HG02678 (cell line): ENCODE results near the gene SESN3.

Experiments used
- ATAC-seq: cut with Tn5 transposase; IDR thresholded peaks from one replicate; pipeline ENCODE4 v1.9.1; 2021; ENCODE audit warnings: mild to moderate bottlenecking, moderate library complexity; ENCODE audit not compliant: unreplicated experiment

The SESN3 gene

DNA sequence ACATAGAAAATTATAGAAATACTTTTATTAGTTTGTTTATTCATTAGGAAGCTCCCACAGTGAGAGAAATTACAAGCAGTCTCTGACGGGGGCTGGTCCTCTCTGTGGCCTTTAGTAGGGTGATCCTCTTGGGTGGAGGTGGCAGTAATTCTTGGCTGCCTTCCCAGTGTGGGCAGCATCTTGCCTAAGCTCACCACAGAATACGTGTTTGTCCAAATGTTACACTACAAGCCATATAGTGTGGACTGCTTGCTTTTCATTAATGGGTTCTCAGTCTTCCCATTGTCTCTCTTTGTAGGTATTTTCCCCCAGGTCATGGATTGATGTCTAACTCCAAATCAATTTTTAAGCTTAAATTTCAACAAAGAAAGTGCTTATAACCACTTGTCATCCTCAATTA is 98.0 kb downstream of the SESN3 start:
- ATAC-seq: no peak

DNA sequence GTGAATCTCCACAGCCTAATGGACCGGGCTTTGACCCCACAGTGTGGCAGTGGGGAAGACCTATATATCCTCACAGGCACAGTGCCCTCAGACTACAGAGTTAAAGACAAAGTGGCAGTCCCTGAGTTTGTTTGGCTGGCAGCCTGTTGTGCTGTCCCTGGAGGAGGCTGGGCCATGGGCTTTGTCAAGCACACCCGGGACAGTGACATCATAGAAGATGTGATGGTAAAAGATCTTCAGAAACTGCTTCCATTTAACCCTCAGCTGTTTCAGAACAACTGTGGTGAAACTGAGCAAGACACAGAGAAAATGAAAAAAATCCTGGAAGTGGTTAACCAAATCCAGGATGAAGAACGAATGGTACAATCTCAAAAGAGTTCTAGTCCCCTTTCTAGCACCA is 102.4 kb downstream of the SESN3 start:
- ATAC-seq: no peak

DNA sequence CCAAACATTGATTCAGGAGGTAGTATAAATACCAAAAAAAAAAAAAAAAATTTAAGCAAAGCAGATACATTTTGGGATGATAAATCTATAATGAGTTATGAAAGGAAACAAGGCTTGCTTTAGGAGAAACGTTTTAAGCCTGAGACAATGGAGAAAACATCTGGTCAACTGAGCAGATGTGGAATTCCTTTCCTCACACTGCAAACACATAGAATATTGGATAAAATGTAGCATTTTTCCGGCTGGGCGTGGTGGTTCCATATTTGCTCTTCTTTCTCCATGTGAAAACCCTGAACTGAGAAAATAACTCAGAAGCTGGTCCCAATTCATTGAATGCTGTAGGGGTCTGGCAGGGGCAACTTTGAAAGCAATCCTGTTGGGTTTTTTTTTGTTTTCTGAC is 107.4 kb downstream of the SESN3 start:
- ATAC-seq: no peak

DNA sequence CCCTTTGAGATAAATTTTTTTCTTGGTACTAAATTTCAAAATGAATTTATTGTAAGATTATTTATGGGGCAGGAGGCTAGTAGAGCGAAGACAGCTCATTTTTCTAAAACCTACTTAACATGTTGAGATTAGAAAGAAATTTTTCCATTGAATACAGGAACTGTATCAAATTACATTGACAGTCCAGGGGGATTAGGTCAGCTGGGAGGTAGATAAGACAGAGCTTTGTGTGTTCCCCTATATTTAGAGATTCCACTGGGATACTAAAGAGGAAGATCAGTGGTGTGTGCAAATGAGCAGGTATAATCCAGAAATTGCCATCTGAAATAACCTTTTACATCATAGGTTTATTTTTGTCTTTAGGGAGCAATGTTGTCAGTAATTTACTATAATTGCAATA is 109.3 kb downstream of the SESN3 start:
- ATAC-seq: no peak

DNA sequence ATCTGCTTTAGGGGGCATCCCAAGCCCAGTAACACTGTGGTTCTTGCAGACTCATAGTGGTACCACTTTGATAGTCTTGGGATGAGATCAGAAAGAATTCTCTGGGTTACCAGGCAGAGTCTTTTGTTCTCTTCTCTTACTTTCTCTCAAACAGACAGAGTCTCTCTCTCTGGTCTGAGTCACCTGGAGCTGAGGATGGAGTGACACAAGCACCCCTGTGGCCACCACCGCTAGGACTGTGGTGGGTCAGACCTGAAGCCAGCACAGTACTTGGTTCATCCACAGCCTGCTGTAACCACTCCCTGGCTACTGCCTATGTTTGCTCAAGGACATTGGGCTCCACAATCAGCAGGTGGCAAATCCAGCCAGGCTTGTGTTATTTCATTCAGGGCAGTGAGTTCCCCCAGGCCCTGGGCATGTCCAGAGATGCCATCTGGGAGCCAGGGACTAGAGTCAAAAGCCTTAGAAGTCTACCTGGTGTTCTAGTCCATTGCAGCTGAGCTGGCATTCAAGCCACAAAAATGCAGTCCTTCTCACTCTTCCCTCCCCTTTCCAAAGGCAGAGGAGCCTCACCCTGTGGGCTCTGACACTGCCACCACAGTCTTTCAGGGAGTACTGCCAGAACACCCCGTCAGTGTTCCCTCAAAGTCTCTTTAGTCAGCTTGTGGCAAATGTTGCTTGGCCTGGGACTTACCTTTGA is 111.5 kb downstream of the SESN3 start:
- no peak for ATAC-seq

DNA sequence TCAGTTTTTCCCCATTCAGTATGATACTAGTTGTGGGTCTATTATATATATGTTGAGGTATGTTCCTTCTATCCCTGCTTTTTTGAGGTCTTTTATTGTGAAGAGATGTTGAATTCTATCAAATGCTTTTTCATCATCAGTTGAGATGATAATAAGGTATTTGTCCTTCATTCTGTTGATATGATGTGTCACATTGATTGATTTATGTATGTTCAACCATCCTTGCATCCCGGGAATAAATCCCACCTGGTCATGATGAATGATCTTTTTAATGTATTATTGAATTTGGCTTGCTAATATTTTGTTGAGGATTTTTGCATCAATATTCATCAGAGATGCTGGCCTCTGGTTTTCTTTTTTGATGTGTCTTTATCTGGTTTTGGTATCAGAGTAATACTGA is 115.4 kb downstream of the SESN3 start:
- ATAC-seq: no peak
